Measurements from ENCODE around the gene KLF16.

DNA sequence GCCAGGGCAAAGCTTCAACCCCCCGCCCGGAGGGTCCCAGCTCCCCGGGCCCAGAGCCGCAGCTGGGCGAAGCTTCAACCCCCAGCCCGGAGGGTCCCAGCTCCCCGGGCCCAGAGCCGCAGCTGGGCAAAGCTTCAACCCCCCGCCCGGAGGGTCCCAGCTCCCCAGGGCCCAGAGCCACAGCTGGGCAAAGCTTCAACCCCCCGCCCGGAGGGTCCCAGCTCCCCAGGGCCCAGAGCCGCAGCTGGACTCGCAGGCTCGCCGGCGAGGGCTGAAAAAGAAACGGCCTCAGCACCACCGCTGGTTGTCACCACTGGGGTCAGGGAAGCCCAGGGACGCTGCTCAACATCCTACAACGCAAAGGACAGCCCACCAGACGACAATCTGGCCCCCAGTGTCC lies 20.3 kb downstream of the KLF16 start:
- TF ChIP-seq RFX1 (IDR thresholded peaks at IDR 0.05): no peak
- TF ChIP-seq, protein P1, sequence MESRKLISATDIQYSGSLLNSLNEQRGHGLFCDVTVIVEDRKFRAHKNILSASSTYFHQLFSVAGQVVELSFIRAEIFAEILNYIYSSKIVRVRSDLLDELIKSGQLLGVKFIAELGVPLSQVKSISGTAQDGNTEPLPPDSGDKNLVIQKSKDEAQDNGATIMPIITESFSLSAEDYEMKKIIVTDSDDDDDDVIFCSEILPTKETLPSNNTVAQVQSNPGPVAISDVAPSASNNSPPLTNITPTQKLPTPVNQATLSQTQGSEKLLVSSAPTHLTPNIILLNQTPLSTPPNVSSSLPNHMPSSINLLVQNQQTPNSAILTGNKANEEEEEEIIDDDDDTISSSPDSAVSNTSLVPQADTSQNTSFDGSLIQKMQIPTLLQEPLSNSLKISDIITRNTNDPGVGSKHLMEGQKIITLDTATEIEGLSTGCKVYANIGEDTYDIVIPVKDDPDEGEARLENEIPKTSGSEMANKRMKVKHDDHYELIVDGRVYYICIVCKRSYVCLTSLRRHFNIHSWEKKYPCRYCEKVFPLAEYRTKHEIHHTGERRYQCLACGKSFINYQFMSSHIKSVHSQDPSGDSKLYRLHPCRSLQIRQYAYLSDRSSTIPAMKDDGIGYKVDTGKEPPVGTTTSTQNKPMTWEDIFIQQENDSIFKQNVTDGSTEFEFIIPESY (CRISPR knock-in tag; IDR thresholded peaks at IDR 0.05): no peak
- no peak for TF ChIP-seq SMARCC2 (IDR thresholded peaks at IDR 0.05; ENCODE audit: low read depth)
- no peak for TF ChIP-seq SRF (CRISPR knock-in tag; IDR thresholded peaks at IDR 0.05)
- no peak for TF ChIP-seq TRIM28 (IDR thresholded peaks at IDR 0.05)
- TF ChIP-seq, protein P2, sequence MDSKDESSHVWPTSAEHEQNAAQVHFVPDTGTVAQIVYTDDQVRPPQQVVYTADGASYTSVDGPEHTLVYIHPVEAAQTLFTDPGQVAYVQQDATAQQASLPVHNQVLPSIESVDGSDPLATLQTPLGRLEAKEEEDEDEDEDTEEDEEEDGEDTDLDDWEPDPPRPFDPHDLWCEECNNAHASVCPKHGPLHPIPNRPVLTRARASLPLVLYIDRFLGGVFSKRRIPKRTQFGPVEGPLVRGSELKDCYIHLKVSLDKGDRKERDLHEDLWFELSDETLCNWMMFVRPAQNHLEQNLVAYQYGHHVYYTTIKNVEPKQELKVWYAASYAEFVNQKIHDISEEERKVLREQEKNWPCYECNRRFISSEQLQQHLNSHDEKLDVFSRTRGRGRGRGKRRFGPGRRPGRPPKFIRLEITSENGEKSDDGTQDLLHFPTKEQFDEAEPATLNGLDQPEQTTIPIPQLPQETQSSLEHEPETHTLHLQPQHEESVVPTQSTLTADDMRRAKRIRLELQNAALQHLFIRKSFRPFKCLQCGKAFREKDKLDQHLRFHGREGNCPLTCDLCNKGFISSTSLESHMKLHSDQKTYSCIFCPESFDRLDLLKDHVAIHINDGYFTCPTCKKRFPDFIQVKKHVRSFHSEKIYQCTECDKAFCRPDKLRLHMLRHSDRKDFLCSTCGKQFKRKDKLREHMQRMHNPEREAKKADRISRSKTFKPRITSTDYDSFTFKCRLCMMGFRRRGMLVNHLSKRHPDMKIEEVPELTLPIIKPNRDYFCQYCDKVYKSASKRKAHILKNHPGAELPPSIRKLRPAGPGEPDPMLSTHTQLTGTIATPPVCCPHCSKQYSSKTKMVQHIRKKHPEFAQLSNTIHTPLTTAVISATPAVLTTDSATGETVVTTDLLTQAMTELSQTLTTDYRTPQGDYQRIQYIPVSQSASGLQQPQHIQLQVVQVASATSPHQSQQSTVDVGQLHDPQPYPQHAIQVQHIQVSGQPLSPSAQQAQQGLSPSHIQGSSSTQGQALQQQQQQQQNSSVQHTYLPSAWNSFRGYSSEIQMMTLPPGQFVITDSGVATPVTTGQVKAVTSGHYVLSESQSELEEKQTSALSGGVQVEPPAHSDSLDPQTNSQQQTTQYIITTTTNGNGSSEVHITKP (IDR thresholded peaks at IDR 0.05; ENCODE audit: partially characterized antibody): no peak
